Endothelial cell of umbilical vein (primary cell): ENCODE measurements around the gene PAX5. TPM values are rescaled to one million over a fixed set of nuclear protein-coding genes. Genes with fewer than 3 reads are reported as not detected.

Source experiments
- BruUV-seq: library from RNA; stranded (reverse); fragments of 400-500 nt; replicated peaks from 2 replicates; lab custom pipeline; 2021; lab: Mats Ljungman, UMichigan
- CTCF ChIA-PET: fragments of 300-600, 350-600 bp; sonication (Branson Sonifier 250); formaldehyde crosslinking; loops from one replicate; lab custom pipeline; 2021; ENCODE audit warnings: antibody characterized with exemption, inconsistent platforms; lab: Charles Lee
- POLR2A ChIA-PET: fragments of 300-600, 350-600 bp; sonication (Branson Sonifier 250); formaldehyde crosslinking; loops from one replicate; lab custom pipeline; 2021; ENCODE audit warnings: antibody characterized with exemption, inconsistent platforms; lab: Charles Lee
- DNase-seq: peaks from one replicate; pipeline ENCODE4 v3.0.0-alpha.2; 2011; ENCODE audit warnings: low read depth, low spot score
- FAIRE-seq: peaks from 2 replicates; lab custom pipeline; 2011; peaks lifted over from hg19 to GRCh38; lab: Jason Lieb, UNC
- H2AFZ ChIP-seq: 2 replicates; pipeline ENCODE4 v1.6.0; 2012; ENCODE audit warnings: low read depth, low read length, control low read depth, inconsistent platforms
- H3K27ac ChIP-seq: 2 replicates; pipeline ENCODE4 v1.5.1; 2011; ENCODE audit warnings: low read depth, mild to moderate bottlenecking, control low read depth, low read length, moderate library complexity; ENCODE audit not compliant: insufficient read depth
- H3K27me3 ChIP-seq, 2 experiments: 2 replicates each; pipeline versions ENCODE4 v1.6.0 to v1.6.1; 2011; ENCODE audit warnings: low read length in 2 of 2, mixed read lengths in 1 of 2; ENCODE audit not compliant: control insufficient read depth in 2 of 2, insufficient read depth in 2 of 2
- H3K36me3 ChIP-seq, 2 experiments: 2 replicates in 1 of 2; 3 replicates in 1 of 2; pipeline ENCODE4 v1.5.1; 2011; ENCODE audit warnings: low read length in 2 of 2, mild to moderate bottlenecking in 1 of 2, moderate library complexity in 1 of 2; ENCODE audit not compliant: control insufficient read depth in 2 of 2, insufficient read depth in 2 of 2; ENCODE audit errors: extremely low read depth in 1 of 2
- H3K4me1 ChIP-seq: 3 replicates; pipeline ENCODE4 v1.5.1; 2011; ENCODE audit warnings: mild to moderate bottlenecking, low read length; ENCODE audit not compliant: control insufficient read depth, insufficient read depth; ENCODE audit errors: extremely low read depth
- H3K4me2 ChIP-seq: 2 replicates; pipeline ENCODE4 v1.6.1; 2011; ENCODE audit warnings: low read length, control low read depth, mixed read lengths; ENCODE audit not compliant: insufficient read depth
- H3K4me3 ChIP-seq, 3 experiments: fragments of 200-600 bp in 1 of 3; sonication (generic), shearing (Covaris generic) in 1 of 3; replicated peaks in 1 of 3; 2 replicates each; pipeline ENCODE4 v1.5.1; 2011 to 2016; ENCODE audit warnings: control low read depth in 3 of 3, low read length in 3 of 3, mild to moderate bottlenecking in 2 of 3, inconsistent platforms in 1 of 3, low read depth in 1 of 3, moderate library complexity in 1 of 3; ENCODE audit not compliant: insufficient read depth in 1 of 3
- H3K79me2 ChIP-seq: 2 replicates; pipeline ENCODE4 v1.6.0; 2012; ENCODE audit warnings: low read length, inconsistent platforms; ENCODE audit not compliant: control insufficient read depth, insufficient read depth
- H3K9ac ChIP-seq: replicated peaks from 2 replicates; pipeline ENCODE3; 2011; ENCODE audit warnings: low read length, control low read depth; ENCODE audit not compliant: insufficient read depth; ENCODE audit errors: extremely low read depth
- H3K9me1 ChIP-seq: replicated peaks from 3 replicates; pipeline ENCODE4 v1.6.0; 2011; ENCODE audit warnings: mild to moderate bottlenecking, low read length; ENCODE audit not compliant: control insufficient read depth, insufficient read depth; ENCODE audit errors: extremely low read depth
- H3K9me3 ChIP-seq: replicated peaks from 2 replicates; pipeline ENCODE4 v1.5.1; 2012; ENCODE audit warnings: low read length, inconsistent platforms; ENCODE audit not compliant: control insufficient read depth, insufficient read depth
- H4K20me1 ChIP-seq: replicated peaks from 2 replicates; pipeline ENCODE3; 2011; ENCODE audit warnings: mild to moderate bottlenecking, low read length; ENCODE audit not compliant: control insufficient read depth, insufficient read depth; ENCODE audit errors: extremely low read depth
- CTCF ChIP-seq, 2 donors: IDR thresholded peaks; 1 replicate in 1 of 2; 2 replicates in 1 of 2; pipeline ENCODE4 v1.5.1; 2011; ENCODE audit warnings: low read length in 2 of 2, mild to moderate bottlenecking in 2 of 2, moderate library complexity in 2 of 2, control low read depth in 1 of 2, inconsistent platforms in 1 of 2, low read depth in 1 of 2; ENCODE audit not compliant: insufficient read depth in 1 of 2; ENCODE audit errors: extremely low read depth in 1 of 2
- EZH2 ChIP-seq: IDR thresholded peaks from 2 replicates; pipeline ENCODE4 v1.6.1; 2012; ENCODE audit warnings: borderline replicate concordance, low read depth, mild to moderate bottlenecking, moderate library complexity, low read length, inconsistent platforms; ENCODE audit not compliant: severe bottlenecking
- FOS ChIP-seq: IDR thresholded peaks from 2 replicates; pipeline ENCODE4 v1.6.1; 2011; ENCODE audit warnings: mild to moderate bottlenecking, low read length, moderate library complexity, borderline replicate concordance; ENCODE audit not compliant: insufficient read depth
- GATA2 ChIP-seq: IDR thresholded peaks from 2 replicates; pipeline ENCODE4 v1.7.0; 2011; ENCODE audit warnings: low read depth, mild to moderate bottlenecking, moderate library complexity, mixed read lengths, low read length; ENCODE audit not compliant: insufficient read length, insufficient read depth
- JUN ChIP-seq: IDR thresholded peaks from 2 replicates; pipeline ENCODE4 v1.6.1; 2011; ENCODE audit warnings: borderline replicate concordance, low read depth; ENCODE audit not compliant: insufficient read length, insufficient read depth
- MAX ChIP-seq: IDR thresholded peaks from 2 replicates; pipeline ENCODE4 v1.6.1; 2011; ENCODE audit not compliant: insufficient read depth, insufficient read length
- MYC ChIP-seq: IDR thresholded peaks from one replicate; pipeline ENCODE4 v1.6.1; 2011; ENCODE audit warnings: mild to moderate bottlenecking, low read depth, low read length
- POLR2A ChIP-seq: IDR thresholded peaks from 2 replicates; pipeline ENCODE4 v1.6.1; 2012; ENCODE audit warnings: low read depth, mild to moderate bottlenecking, control low read depth, low read length
- POLR2AphosphoS5 ChIP-seq: IDR thresholded peaks from 2 replicates; pipeline ENCODE4 v1.6.1; 2012; ENCODE audit warnings: low read depth, mild to moderate bottlenecking, control low read depth, low read length, moderate library complexity; ENCODE audit not compliant: insufficient read depth
- dilution Hi-C: fragments of 300-500 bp; cut with MboI; formaldehyde crosslinking; loops from one replicate; pipeline ENCODE4 v1.15.0; 2019; ENCODE audit warnings: low sequenced_read_pairs; ENCODE audit not compliant: extremely low pct_ligation_motif_present
- intact Hi-C: fragments of 100-400 bp; cut with micrococcal nuclease; formaldehyde crosslinking; loops from one replicate; pipeline ENCODE4 v1.10.0; 2022
- polyA plus RNA-seq, 4 experiments: library from polyadenylated mRNA; depleted of rRNA in 3 of 4; stranded (reverse) in 3 of 4; unstranded in 1 of 4; fragments of >200 nt; gene quantifications; 2 replicates each; pipeline versions ENCODE4 v1.2.1 to v1.2.3, GENCODE V29; 2011 to 2012; ENCODE audit warnings: missing spikeins in 1 of 4
- total RNA-seq: library from RNA; stranded (reverse); gene quantifications from 2 replicates; pipeline ENCODE4 v1.2.3, GENCODE V29; 2021

The PAX5 gene
- total and polyA plus RNA-seq, 2 donors (not counting 3 experiments of a cell fraction or from before 2014, with no cell fraction given): not detected

GRCh38 chr9:36938617-36939016 lies 95.5 kb downstream of the PAX5 start:
- POLR2A ChIA-PET: no interaction called here
- DNase-seq: no peak
- Histone ChIP-seq H3K36me3 (no peaks in the 10 kb centered on the region), H4K20me1 (no peaks in the 10 kb centered on the region), H3K27me3 (peaks cover 17 to 18% of the 10 kb centered on the region in 2 experiments), H3K4me2 (no peak overlapping the region), H3K27ac (no peak overlapping the region), H3K4me1 (no peaks in the 10 kb centered on the region), H3K9ac (no peak overlapping the region), H2AFZ (no peak overlapping the region), H3K79me2 (no peaks in the 10 kb centered on the region), H3K9me3 (no peaks in the 10 kb centered on the region), H3K4me3 (no peak overlapping the region), H3K9me1 (no peaks in the 10 kb centered on the region)
- CTCF ChIA-PET: no interaction called here
- no peak for FAIRE-seq
- intact Hi-C loops (no loop called here), dilution Hi-C loops (no loop called here)
- no TSS peak for BruUV-seq
- TF ChIP-seq MYC: no peak
- TF ChIP-seq FOS: no peak
- no peak for TF ChIP-seq CTCF (IDR thresholded peaks at IDR 0.05; ENCODE audit: extremely low read depth in 1 of 2, insufficient read depth in 1 of 2, low read depth in 1 of 2, low read length in 2 of 2)

GRCh38 chr9:36937951-36938350 lies 96.1 kb downstream of the PAX5 start:
- intact Hi-C loops: no loop called here
- POLR2A ChIA-PET: no interaction called here
- dilution Hi-C loops: no loop called here

More at GRCh38 chr9:36937951-36938350, 96.1 kb downstream of the PAX5 start:
- Histone ChIP-seq H3K4me1 (no peaks in the 10 kb centered on the region), H3K9me3 (no peaks in the 10 kb centered on the region), H3K9ac (no peak overlapping the region), H3K36me3 (no peaks in the 10 kb centered on the region), H4K20me1 (no peaks in the 10 kb centered on the region), H3K4me2 (no peak overlapping the region), H3K9me1 (no peaks in the 10 kb centered on the region), H3K27ac (no peak overlapping the region), H3K27me3 (peaks cover 17 to 18% of the 10 kb centered on the region in 2 experiments), H3K79me2 (no peaks in the 10 kb centered on the region), H2AFZ (no peak overlapping the region), H3K4me3 (no peak overlapping the region)
- no peak for TF ChIP-seq MYC
- TF ChIP-seq EZH2: no peak
- TF ChIP-seq CTCF (IDR thresholded peaks at IDR 0.05; ENCODE audit: extremely low read depth in 1 of 2, insufficient read depth in 1 of 2, low read depth in 1 of 2, low read length in 2 of 2): no peak
- no peak for TF ChIP-seq GATA2
- no peak for TF ChIP-seq JUN
- TF ChIP-seq MAX: no peak
- no peak for TF ChIP-seq FOS
- no peak for TF ChIP-seq POLR2AphosphoS5
- TF ChIP-seq POLR2A: no peak
- no TSS peak for BruUV-seq
- DNase-seq: no peak
- no peak for FAIRE-seq
- CTCF ChIA-PET: interaction anchor here (1.0 kb wide), 1 partner anchor 65 kb away, joined by 4 read pairs; no protein-coding TSS in a partner anchor
